ENCODE data around the gene ABCB10.

Gene ABCB10

DNA sequence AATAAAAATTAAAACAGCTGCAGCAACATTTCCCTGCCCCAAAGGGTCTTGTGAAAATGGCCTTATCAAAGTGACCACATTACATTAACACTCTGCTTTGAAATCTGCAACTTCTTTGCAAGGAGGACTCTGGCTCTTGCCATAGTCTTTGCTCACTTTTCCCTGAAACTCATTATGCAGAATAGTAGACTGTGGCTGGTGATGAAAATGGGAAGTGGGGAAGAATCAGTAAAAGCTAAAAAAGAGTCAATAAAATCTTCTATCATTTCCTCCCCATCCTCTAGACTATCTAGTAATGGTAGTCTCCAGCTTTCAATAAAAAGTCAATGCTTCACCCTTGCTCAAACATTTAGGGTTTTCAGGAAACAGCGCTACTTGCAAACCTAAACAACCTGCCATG is 31.8 kb downstream of the ABCB10 start:
- TF ChIP-seq NFIC (IDR thresholded peaks at IDR 0.05) = no peak

DNA sequence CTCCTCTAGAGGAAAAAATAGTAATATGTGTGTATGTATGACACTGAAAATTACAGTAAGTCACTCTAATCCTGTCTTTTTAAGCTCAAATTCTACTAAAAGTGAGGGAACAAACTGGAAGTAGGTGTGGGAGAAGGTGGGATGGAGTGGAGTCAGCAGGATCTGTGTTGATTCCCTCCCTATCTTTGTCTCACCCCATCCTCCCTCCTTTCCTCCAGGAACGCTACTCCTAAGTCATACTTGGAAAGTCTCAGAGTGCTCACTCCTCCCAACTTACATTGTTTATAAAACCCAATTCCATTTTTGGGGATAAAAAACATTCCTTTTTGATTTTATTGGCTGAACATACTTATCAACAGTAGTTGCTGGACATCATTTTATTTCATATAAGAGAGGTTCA is 35.5 kb downstream of the ABCB10 start:
- TF ChIP-seq TAF1 (IDR thresholded peaks at IDR 0.05; ENCODE audit: low read depth) = no peak
- no peak for TF ChIP-seq TCF12 (IDR thresholded peaks at IDR 0.05; ENCODE audit: low read depth)
- TF ChIP-seq CREB1 (IDR thresholded peaks at IDR 0.05; ENCODE audit: low read depth) = no peak

DNA sequence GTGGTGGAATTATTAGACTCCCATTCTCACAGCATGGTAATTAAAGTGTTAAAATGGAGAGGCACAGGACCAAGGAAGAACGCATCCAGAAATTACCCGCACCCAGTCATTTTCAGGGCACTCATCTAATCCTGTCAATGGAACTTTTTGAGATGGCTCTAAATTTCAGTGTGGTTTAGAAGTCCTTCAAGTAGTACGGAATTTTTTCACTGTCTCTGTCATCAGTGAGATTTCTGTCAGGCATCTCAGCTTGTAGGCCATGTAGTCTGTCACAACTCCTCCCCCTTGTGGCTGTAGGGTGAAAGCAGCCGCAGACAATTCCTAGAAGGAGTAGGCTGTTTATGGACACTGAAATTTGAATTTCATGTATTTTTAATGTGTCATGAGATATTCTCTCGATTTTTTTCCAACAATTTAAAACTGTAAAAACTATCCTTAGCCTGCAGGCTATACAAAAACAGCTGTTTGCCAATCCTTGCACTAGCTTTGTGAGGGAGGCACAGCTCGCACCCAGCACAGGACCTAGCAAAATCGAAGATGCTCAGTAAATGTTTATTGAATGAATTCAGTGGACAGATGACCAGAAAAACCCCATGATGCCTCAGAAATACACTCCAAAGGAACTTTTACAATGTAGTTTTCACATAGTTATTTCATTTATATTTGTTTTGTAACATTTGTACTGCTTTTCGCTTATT is 43.8 kb downstream of the ABCB10 start:
- TF ChIP-seq TCF12 (IDR thresholded peaks at IDR 0.05; ENCODE audit: low read depth) = no peak
- TF ChIP-seq RAD21 (IDR thresholded peaks at IDR 0.05; ENCODE audit: low read depth) = peak; percentile 68
- no peak for TF ChIP-seq FOXM1 (IDR thresholded peaks at IDR 0.05; ENCODE audit: borderline replicate concordance, low read depth)
- no peak for TF ChIP-seq EP300 (IDR thresholded peaks at IDR 0.05; ENCODE audit: borderline replicate concordance)
- TF ChIP-seq TAF1 (IDR thresholded peaks at IDR 0.05; ENCODE audit: low read depth) = no peak
- TF ChIP-seq, protein P1, sequence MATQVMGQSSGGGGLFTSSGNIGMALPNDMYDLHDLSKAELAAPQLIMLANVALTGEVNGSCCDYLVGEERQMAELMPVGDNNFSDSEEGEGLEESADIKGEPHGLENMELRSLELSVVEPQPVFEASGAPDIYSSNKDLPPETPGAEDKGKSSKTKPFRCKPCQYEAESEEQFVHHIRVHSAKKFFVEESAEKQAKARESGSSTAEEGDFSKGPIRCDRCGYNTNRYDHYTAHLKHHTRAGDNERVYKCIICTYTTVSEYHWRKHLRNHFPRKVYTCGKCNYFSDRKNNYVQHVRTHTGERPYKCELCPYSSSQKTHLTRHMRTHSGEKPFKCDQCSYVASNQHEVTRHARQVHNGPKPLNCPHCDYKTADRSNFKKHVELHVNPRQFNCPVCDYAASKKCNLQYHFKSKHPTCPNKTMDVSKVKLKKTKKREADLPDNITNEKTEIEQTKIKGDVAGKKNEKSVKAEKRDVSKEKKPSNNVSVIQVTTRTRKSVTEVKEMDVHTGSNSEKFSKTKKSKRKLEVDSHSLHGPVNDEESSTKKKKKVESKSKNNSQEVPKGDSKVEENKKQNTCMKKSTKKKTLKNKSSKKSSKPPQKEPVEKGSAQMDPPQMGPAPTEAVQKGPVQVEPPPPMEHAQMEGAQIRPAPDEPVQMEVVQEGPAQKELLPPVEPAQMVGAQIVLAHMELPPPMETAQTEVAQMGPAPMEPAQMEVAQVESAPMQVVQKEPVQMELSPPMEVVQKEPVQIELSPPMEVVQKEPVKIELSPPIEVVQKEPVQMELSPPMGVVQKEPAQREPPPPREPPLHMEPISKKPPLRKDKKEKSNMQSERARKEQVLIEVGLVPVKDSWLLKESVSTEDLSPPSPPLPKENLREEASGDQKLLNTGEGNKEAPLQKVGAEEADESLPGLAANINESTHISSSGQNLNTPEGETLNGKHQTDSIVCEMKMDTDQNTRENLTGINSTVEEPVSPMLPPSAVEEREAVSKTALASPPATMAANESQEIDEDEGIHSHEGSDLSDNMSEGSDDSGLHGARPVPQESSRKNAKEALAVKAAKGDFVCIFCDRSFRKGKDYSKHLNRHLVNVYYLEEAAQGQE (IDR thresholded peaks at IDR 0.05; ENCODE audit: low read depth) = no peak
- no peak for TF ChIP-seq ZBTB7A (IDR thresholded peaks at IDR 0.05; ENCODE audit: low read depth)

DNA sequence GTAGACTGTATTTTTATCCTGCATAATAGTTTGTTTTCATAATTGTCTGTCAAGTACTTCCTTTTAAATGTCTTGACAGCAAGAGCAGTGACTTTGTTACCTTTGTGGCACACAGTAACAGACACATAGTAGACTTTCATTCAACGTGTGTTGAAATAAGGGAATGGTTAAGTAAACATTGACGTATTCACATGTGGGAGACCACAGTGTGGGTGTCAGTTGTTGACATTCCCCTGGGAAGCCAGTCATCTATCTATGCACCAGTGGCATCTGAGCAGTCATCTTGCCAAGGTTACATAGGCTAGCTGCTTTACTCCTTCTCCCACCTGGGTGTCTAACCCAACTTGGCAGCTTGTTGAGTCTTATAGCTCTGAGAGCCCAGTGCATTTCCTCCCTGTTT is 48.9 kb downstream of the ABCB10 start:
- TF ChIP-seq FOXM1 (IDR thresholded peaks at IDR 0.05; ENCODE audit: borderline replicate concordance, low read depth) (no peak), ZBTB7A (IDR thresholded peaks at IDR 0.05; ENCODE audit: low read depth) (no peak), EGR1 (IDR thresholded peaks at IDR 0.05) (no peak), TCF12 (IDR thresholded peaks at IDR 0.05; ENCODE audit: low read depth) (no peak), TAF1 (IDR thresholded peaks at IDR 0.05; ENCODE audit: low read depth) (no peak), NFIC (IDR thresholded peaks at IDR 0.05) (no peak), CREB1 (IDR thresholded peaks at IDR 0.05; ENCODE audit: low read depth) (no peak)
- TF ChIP-seq, protein P2, sequence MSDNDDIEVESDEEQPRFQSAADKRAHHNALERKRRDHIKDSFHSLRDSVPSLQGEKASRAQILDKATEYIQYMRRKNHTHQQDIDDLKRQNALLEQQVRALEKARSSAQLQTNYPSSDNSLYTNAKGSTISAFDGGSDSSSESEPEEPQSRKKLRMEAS (IDR thresholded peaks at IDR 0.05) = no peak
- TF ChIP-seq, protein P1 (IDR thresholded peaks at IDR 0.05; ENCODE audit: low read depth) = no peak

DNA sequence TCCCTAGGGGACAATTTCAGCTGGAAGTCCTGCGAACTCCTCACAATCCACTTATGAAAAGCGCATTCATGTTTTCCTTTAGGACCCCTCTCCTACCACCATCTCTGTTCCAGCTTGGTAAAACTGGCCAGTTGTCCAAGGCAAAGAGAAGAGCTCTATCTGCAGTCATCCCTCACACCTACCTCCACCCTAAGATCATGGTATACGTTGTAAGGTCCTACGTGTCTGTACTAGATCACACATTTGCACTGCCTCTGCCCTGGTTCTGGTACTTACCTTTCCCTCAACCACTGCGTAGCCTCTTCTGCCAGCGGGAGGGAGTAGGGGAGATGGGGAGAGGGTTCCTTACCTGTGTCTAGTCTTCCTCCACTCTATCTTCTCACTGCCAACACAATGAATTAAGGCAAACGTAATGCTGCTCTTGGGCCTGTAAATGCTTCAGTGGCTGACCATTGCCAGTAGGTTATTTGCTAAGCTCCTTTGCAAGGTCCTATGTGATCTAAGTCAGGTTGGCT is 49.6 kb downstream of the ABCB10 start:
- TF ChIP-seq CEBPB (IDR thresholded peaks at IDR 0.05) = no peak
- TF ChIP-seq TAF1 (IDR thresholded peaks at IDR 0.05; ENCODE audit: low read depth) = no peak
- no peak for TF ChIP-seq TCF12 (IDR thresholded peaks at IDR 0.05; ENCODE audit: low read depth)
- no peak for TF ChIP-seq RAD21 (IDR thresholded peaks at IDR 0.05; ENCODE audit: low read depth)
- TF ChIP-seq, protein P3, sequence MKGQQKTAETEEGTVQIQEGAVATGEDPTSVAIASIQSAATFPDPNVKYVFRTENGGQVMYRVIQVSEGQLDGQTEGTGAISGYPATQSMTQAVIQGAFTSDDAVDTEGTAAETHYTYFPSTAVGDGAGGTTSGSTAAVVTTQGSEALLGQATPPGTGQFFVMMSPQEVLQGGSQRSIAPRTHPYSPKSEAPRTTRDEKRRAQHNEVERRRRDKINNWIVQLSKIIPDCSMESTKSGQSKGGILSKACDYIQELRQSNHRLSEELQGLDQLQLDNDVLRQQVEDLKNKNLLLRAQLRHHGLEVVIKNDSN (IDR thresholded peaks at IDR 0.05) = no peak
- no peak for TF ChIP-seq TEAD4 (IDR thresholded peaks at IDR 0.05)
- TF ChIP-seq, protein P1 (IDR thresholded peaks at IDR 0.05; ENCODE audit: low read depth) = no peak
- TF ChIP-seq YY1 (IDR thresholded peaks at IDR 0.05; ENCODE audit: low read depth) = no peak
- TF ChIP-seq EGR1 (IDR thresholded peaks at IDR 0.05) = no peak
